HEK293T (cell line): Measurements from ENCODE around the gene STYXL1.

ENCODE experiments used
- CTCF ChIA-PET: fragments of 350-600 bp; formaldehyde crosslinking; extraction: SDS; loops from one replicate; lab custom pipeline; 2021; ENCODE audit warnings: antibody characterized with exemption, inconsistent platforms; lab: Yijun Ruan, JAX
- POLR2A ChIA-PET: fragments of 350-600 bp; formaldehyde crosslinking; extraction: SDS; loops from one replicate; lab custom pipeline; 2020; ENCODE audit warnings: antibody characterized with exemption, inconsistent platforms; lab: Yijun Ruan, JAX
- DNase-seq: peaks from one replicate; pipeline ENCODE4 v3.0.0; 2012; ENCODE audit warnings: mixed read lengths; ENCODE audit errors: extremely low spot score
- ARNT ChIP-seq: fragments of 450-650 bp; IDR thresholded peaks from 2 replicates; pipeline ENCODE4 v1.6.1; 2017; ENCODE audit warnings: mild to moderate bottlenecking
- BHLHE40 ChIP-seq: fragments of 450-650 bp; IDR thresholded peaks from 2 replicates; pipeline ENCODE4 v1.6.1; 2016; ENCODE audit warnings: mild to moderate bottlenecking, moderate library complexity, borderline replicate concordance
- CTBP1 ChIP-seq: fragments of 450-650 bp; IDR thresholded peaks from 2 replicates; pipeline ENCODE4 v1.6.1; 2016; ENCODE audit warnings: borderline replicate concordance
- ELF4 ChIP-seq: fragments of 450-650 bp; IDR thresholded peaks from 2 replicates; pipeline ENCODE4 v1.6.1; 2017; ENCODE audit warnings: antibody characterized with exemption
- FOXA1 ChIP-seq: fragments of 450-650 bp; IDR thresholded peaks from 2 replicates; pipeline ENCODE4 v1.6.1; 2016; ENCODE audit warnings: mild to moderate bottlenecking
- FOXK2 ChIP-seq: fragments of 450-650 bp; IDR thresholded peaks from 2 replicates; pipeline ENCODE4 v1.6.1; 2016; ENCODE audit warnings: mild to moderate bottlenecking
- FOXM1 ChIP-seq: fragments of 450-650 bp; IDR thresholded peaks from 2 replicates; pipeline ENCODE4 v1.6.1; 2017; ENCODE audit warnings: mild to moderate bottlenecking, borderline replicate concordance
- HDGF ChIP-seq: fragments of 450-650 bp; IDR thresholded peaks from 2 replicates; pipeline ENCODE4 v1.6.1; 2017; ENCODE audit warnings: antibody characterized with exemption, borderline replicate concordance
- L3MBTL2 ChIP-seq: fragments of 450-650 bp; conservative IDR thresholded peaks from 2 replicates; pipeline ENCODE4 v1.6.1; 2016; ENCODE audit warnings: mild to moderate bottlenecking
- LEF1 ChIP-seq: fragments of 450-650 bp; IDR thresholded peaks from 2 replicates; pipeline ENCODE4 v1.6.1; 2017; ENCODE audit warnings: mild to moderate bottlenecking, borderline replicate concordance
- NFRKB ChIP-seq: fragments of 450-650 bp; IDR thresholded peaks from 2 replicates; pipeline ENCODE4 v1.6.1; 2016; ENCODE audit warnings: mild to moderate bottlenecking, moderate library complexity
- PKNOX1 ChIP-seq: fragments of 450-650 bp; IDR thresholded peaks from 2 replicates; pipeline ENCODE4 v1.6.1; 2016
- SP1 ChIP-seq: fragments of 450-650 bp; IDR thresholded peaks from 2 replicates; pipeline ENCODE4 v1.6.1; 2017
- SUZ12 ChIP-seq: fragments of 450-650 bp; IDR thresholded peaks from 2 replicates; pipeline ENCODE4 v1.6.1; 2016; ENCODE audit warnings: mild to moderate bottlenecking
- TARDBP ChIP-seq: fragments of 450-650 bp; IDR thresholded peaks from 2 replicates; pipeline ENCODE4 v1.6.1; 2016
- ZNF384 ChIP-seq: fragments of 450-650 bp; IDR thresholded peaks from 2 replicates; pipeline ENCODE4 v1.6.1; 2016

Gene STYXL1

GRCh38 chr7:75969704-75970498 is 77.9 kb downstream of the STYXL1 start:
- ChIA-PET POLR2A (interaction anchor here (1.0 to 1.9 kb wide), 5 partner anchors 10 to 78 kb away, joined by 3 to 8 read pairs (median 6); partner anchors contain the start of genes MDH2, POR and STYXL1), CTCF (interaction anchor here (0.9 kb wide), 1 partner anchor 22 kb away, joined by 3 read pairs; no protein-coding TSS in a partner anchor)
- DNase-seq, result no peak
- no peak for TF ChIP-seq SUZ12

- no peak for DNase-seq
- ChIA-PET CTCF (no interaction called here), POLR2A (no interaction called here)
- TF ChIP-seq LEF1, result no peak
- no peak for TF ChIP-seq SUZ12
- TF ChIP-seq ARNT, result no peak
- TF ChIP-seq FOXA1, result no peak
- no peak for TF ChIP-seq CTBP1
- TF ChIP-seq SP1, result no peak
- TF ChIP-seq ELF4, result no peak
- TF ChIP-seq NFRKB, result no peak
- TF ChIP-seq HDGF, result no peak
- no peak for TF ChIP-seq PKNOX1
- no peak for TF ChIP-seq TARDBP
- no peak for TF ChIP-seq ZNF384
- no peak for TF ChIP-seq FOXM1
- no peak for TF ChIP-seq BHLHE40
Observed at GRCh38 chr7:75969182-75969581, 78.6 kb downstream of the STYXL1 start.

GRCh38 chr7:75968561-75969001 is 79.2 kb downstream of the STYXL1 start:
- no peak for DNase-seq
- no peak for TF ChIP-seq TARDBP
- no peak for TF ChIP-seq CTBP1
- no peak for TF ChIP-seq SP1
- TF ChIP-seq BHLHE40, result no peak
- no peak for TF ChIP-seq ELF4
- no peak for TF ChIP-seq HDGF
- no peak for TF ChIP-seq NFRKB
- TF ChIP-seq PKNOX1, result no peak
- TF ChIP-seq LEF1, result no peak
- CTCF ChIA-PET, result no interaction called here
- POLR2A ChIA-PET, result no interaction called here

- ChIA-PET CTCF (no interaction called here), POLR2A (no interaction called here)
- TF ChIP-seq FOXA1, result no peak
- TF ChIP-seq L3MBTL2, result no peak
- no peak for TF ChIP-seq SP1
- TF ChIP-seq NFRKB, result no peak
- TF ChIP-seq CTBP1, result no peak
- no peak for TF ChIP-seq LEF1
- no peak for TF ChIP-seq BHLHE40
- no peak for TF ChIP-seq SUZ12
- TF ChIP-seq ARNT, result no peak
- no peak for TF ChIP-seq TARDBP
- TF ChIP-seq HDGF, result no peak
- TF ChIP-seq FOXK2, result no peak
- TF ChIP-seq ELF4, result no peak
- TF ChIP-seq PKNOX1, result no peak
- no peak for DNase-seq
Observed at GRCh38 chr7:75968012-75968411, 79.8 kb downstream of the STYXL1 start.

GRCh38 chr7:75967487-75967997 is 80.3 kb downstream of the STYXL1 start:
- CTCF ChIA-PET, result no interaction called here
- POLR2A ChIA-PET, result no interaction called here
- no peak for DNase-seq

GRCh38 chr7:75967055-75967454 is 80.7 kb downstream of the STYXL1 start:
- no peak for DNase-seq
- TF ChIP-seq BHLHE40 (no peak), HDGF (no peak), FOXK2 (no peak), ARNT (no peak), ZNF384 (no peak)
- POLR2A ChIA-PET, result interaction anchor here (1.5 kb wide), 1 partner anchor 9 kb away, joined by 4 read pairs; no protein-coding TSS in a partner anchor
- CTCF ChIA-PET, result no interaction called here

More at GRCh38 chr7:75967487-75967997, 80.3 kb downstream of the STYXL1 start:
- TF ChIP-seq BHLHE40 (no peak), SUZ12 (no peak), TARDBP (no peak), ELF4 (no peak), FOXK2 (no peak)
